GM23338 (cell line): ENCODE results near the gene OLAH. TPM values are rescaled to one million over a fixed set of nuclear protein-coding genes. Genes with fewer than 3 reads are reported as not detected.

Source experiments
- ATAC-seq: fragments of 200-7000 bp; cut with Tn5 transposase; 3 replicates; pipeline ENCODE4 v1.9.1; 2020
- DNase-seq: peaks from one replicate; pipeline ENCODE4 v3.0.0-alpha.2; 2015; ENCODE audit warnings: low spot score
- H2AFZ ChIP-seq: fragments of 200-600 bp; sonication (generic); 2 replicates; pipeline ENCODE4 v1.8.0; 2016; ENCODE audit warnings: antibody characterized with exemption, mild to moderate bottlenecking, moderate library complexity
- H3F3A ChIP-seq: fragments of 200-600 bp; sonication (generic); replicated peaks from 2 replicates; pipeline ENCODE4 v1.8.0; 2017; ENCODE audit warnings: antibody characterized with exemption, mixed run types, low read depth
- H3K27ac ChIP-seq: fragments of 200-600 bp; sonication (generic); 2 replicates; pipeline ENCODE4 v1.6.1; 2016; ENCODE audit warnings: low read depth
- H3K27me3 ChIP-seq: fragments of 200-600 bp; sonication (generic); 2 replicates; pipeline ENCODE4 v1.8.0; 2016; ENCODE audit warnings: mild to moderate bottlenecking, mixed run types, moderate library complexity; ENCODE audit not compliant: insufficient read depth
- H3K36me3 ChIP-seq: fragments of 200-600 bp; sonication (generic); 2 replicates; pipeline ENCODE4 v1.8.0; 2016; ENCODE audit warnings: mild to moderate bottlenecking; ENCODE audit not compliant: insufficient read depth
- H3K4me1 ChIP-seq: fragments of 200-600 bp; sonication (generic); 2 replicates; pipeline ENCODE4 v1.8.0; 2016; ENCODE audit warnings: mild to moderate bottlenecking, moderate library complexity; ENCODE audit not compliant: insufficient read depth
- H3K4me2 ChIP-seq: fragments of 200-600 bp; sonication (generic); 2 replicates; pipeline ENCODE4 v1.7.1; 2017; ENCODE audit warnings: mixed run types
- H3K4me3 ChIP-seq: fragments of 200-600 bp; sonication (generic); 2 replicates; pipeline ENCODE4 v1.6.1; 2016; ENCODE audit warnings: mixed run types
- H3K79me2 ChIP-seq: fragments of 200-600 bp; sonication (generic); replicated peaks from 2 replicates; pipeline ENCODE4 v1.8.0; 2017; ENCODE audit warnings: mild to moderate bottlenecking; ENCODE audit not compliant: insufficient read depth
- H3K9me2 ChIP-seq: fragments of 200-600 bp; sonication (generic); 2 replicates; pipeline ENCODE4 v1.8.0; 2017; ENCODE audit not compliant: insufficient read depth
- H4K20me1 ChIP-seq: fragments of 200-600 bp; sonication (generic); replicated peaks from 2 replicates; pipeline ENCODE4 v1.8.0; 2017; ENCODE audit warnings: mild to moderate bottlenecking; ENCODE audit not compliant: insufficient read depth
- H3K27ac Mint-ChIP-seq: 2 replicates; pipeline ENCODE4 v1.8.0; 2020; ENCODE audit warnings: inconsistent platforms, mild to moderate bottlenecking, moderate library complexity, mixed read lengths
- H3K27me3 Mint-ChIP-seq: 3 replicates; pipeline ENCODE4 v1.8.0; 2022; ENCODE audit warnings: low read depth, mild to moderate bottlenecking, moderate library complexity, mixed read lengths, inconsistent platforms; ENCODE audit not compliant: insufficient read depth, poor library complexity
- H3K36me3 Mint-ChIP-seq: 3 replicates; pipeline ENCODE4 v1.8.0; 2021; ENCODE audit warnings: low read depth, mild to moderate bottlenecking, inconsistent platforms, moderate library complexity, mixed read lengths
- H3K4me1 Mint-ChIP-seq: 3 replicates; pipeline ENCODE4 v1.8.0; 2020; ENCODE audit warnings: mild to moderate bottlenecking, inconsistent platforms, mixed read lengths
- H3K4me3 Mint-ChIP-seq: 3 replicates; pipeline ENCODE4 v1.8.0; 2021; ENCODE audit warnings: moderate library complexity, mild to moderate bottlenecking, inconsistent platforms, mixed read lengths
- H3K9me3 Mint-ChIP-seq: 3 replicates; pipeline ENCODE4 v1.8.0; 2020; ENCODE audit warnings: moderate library complexity, mild to moderate bottlenecking, inconsistent platforms, mixed read lengths
- CREB1 ChIP-seq: fragments of 250-450 bp; sonication (Bioruptor Pico); IDR thresholded peaks from 2 replicates; pipeline ENCODE4 v1.5.0; 2020; ENCODE audit warnings: low read depth, mild to moderate bottlenecking, moderate library complexity
- CTCF ChIP-seq, 2 experiments: fragments of 200-600 bp in 1 of 2; sonication (generic) in 1 of 2; conservative IDR thresholded peaks; 2 replicates each; pipeline versions ENCODE4 v1.5.1 to v1.6.1; 2016 to 2017; ENCODE audit warnings: antibody characterized with exemption in 2 of 2, low read depth in 2 of 2, mild to moderate bottlenecking in 2 of 2, moderate library complexity in 1 of 2
- ETS1 ChIP-seq: IDR thresholded peaks from 2 replicates; pipeline ENCODE4 v1.6.1; 2016; ENCODE audit warnings: antibody characterized with exemption
- EZH2 ChIP-seq: fragments of 200-600 bp; sonication (generic); IDR thresholded peaks from one replicate; pipeline ENCODE4 v1.8.0; 2017; ENCODE audit warnings: antibody characterized with exemption, mild to moderate bottlenecking, low read depth; ENCODE audit not compliant: unreplicated experiment
- EZH2phosphoT487 ChIP-seq: fragments of 200-600 bp; sonication (generic); IDR thresholded peaks from one replicate; pipeline ENCODE4 v1.8.1; 2018; ENCODE audit warnings: antibody characterized with exemption; ENCODE audit not compliant: unreplicated experiment
- POLR2AphosphoS5 ChIP-seq: IDR thresholded peaks from 2 replicates; pipeline ENCODE4 v1.6.1; 2016; ENCODE audit warnings: antibody characterized with exemption, low read depth
- STAT1 ChIP-seq: IDR thresholded peaks from one replicate; pipeline ENCODE4 v1.6.1; 2016; ENCODE audit warnings: antibody characterized with exemption; ENCODE audit not compliant: unreplicated experiment
- ZNF114 ChIP-seq: fragments of 250-450 bp; sonication (Bioruptor Pico); IDR thresholded peaks from 2 replicates; pipeline ENCODE4 v1.5.0; 2020; ENCODE audit warnings: mild to moderate bottlenecking, moderate library complexity
- ZNF462 ChIP-seq: fragments of 250-450 bp; sonication (Bioruptor Pico); IDR thresholded peaks from 2 replicates; pipeline ENCODE4 v1.5.0; 2020; ENCODE audit warnings: mild to moderate bottlenecking, moderate library complexity
- polyA plus RNA-seq: library from polyadenylated mRNA; unstranded; fragments of >200 nt; fragmentation: Nextera tagmentation; extraction: Ambion mirVana; gene quantifications from 2 replicates; pipeline ENCODE4 v1.2.1, GENCODE V29; 2016
- total RNA-seq: library from RNA; depleted of rRNA; stranded (reverse); fragments of >200 nt; shearing (Covaris generic); gene quantifications from 2 replicates; pipeline ENCODE4 v1.2.3, GENCODE V29; 2014

OLAH gene
- total and polyA plus RNA-seq, 2 experiments from 2014 or later, result not detected

- peaks cover 10% of the 10 kb centered on the region; the same call in 2 of the 3 replicates for H3K4me1 Mint-ChIP-seq
- Histone ChIP-seq H4K20me1 (no peaks in the 10 kb centered on the region), H3K79me2 (no peaks in the 10 kb centered on the region), H3K4me2 (no peak overlapping the region), H3F3A (no peaks in the 10 kb centered on the region), H3K4me3 (no peak overlapping the region), H3K36me3 (no peaks in the 10 kb centered on the region), H3K27ac (no peak overlapping the region), H3K9me2 (0 out of 2 replicates have a peak, but pooled peaks cover 3% of the 10 kb centered on the region), H3K27me3 (no peaks in the 10 kb centered on the region), H3K4me1 (no peaks in the 10 kb centered on the region), H2AFZ (no peak overlapping the region)
- H3K9me3 Mint-ChIP-seq, result 0 out of 3 replicates have a peak, but pooled peaks cover 2% of the 10 kb centered on the region
- DNase-seq (no peak), ATAC-seq (no peak)
- peaks cover 6% of the 10 kb centered on the region for H3K27me3 Mint-ChIP-seq
- no peak overlapping the region for H3K27ac Mint-ChIP-seq
- no peaks in the 10 kb centered on the region for H3K36me3 Mint-ChIP-seq
- TF ChIP-seq EZH2 (no peak), EZH2phosphoT487 (no peak), POLR2AphosphoS5 (no peak), ZNF114 (no peak), CTCF (conservative IDR thresholded peaks at IDR 0.05; ENCODE audit: low read depth in 2 of 2) (no peak), ZNF462 (CRISPR knock-in tag) (no peak), CREB1 (CRISPR knock-in tag) (no peak), ETS1 (no peak), STAT1 (no peak)
- no peak overlapping the region for H3K4me3 Mint-ChIP-seq
Measured at GRCh38 chr10:15038416-15038815, 5.3 kb upstream of the OLAH start.
